Activated T-cell treated with anti-CD3 and anti-CD28 coated beads for 24 hours (primary cell): ENCODE results near the gene DCAF5.
"Not testable (repeated sequence)": the region's sequence is repeated elsewhere in the genome, so short reads cannot be mapped to it uniquely, and the experiment has no call there.

Source experiments
- DNase-seq: peaks from one replicate; pipeline ENCODE4 v3.0.0-alpha.2; 2020; ENCODE audit warnings: low read depth

DCAF5 gene

DNA sequence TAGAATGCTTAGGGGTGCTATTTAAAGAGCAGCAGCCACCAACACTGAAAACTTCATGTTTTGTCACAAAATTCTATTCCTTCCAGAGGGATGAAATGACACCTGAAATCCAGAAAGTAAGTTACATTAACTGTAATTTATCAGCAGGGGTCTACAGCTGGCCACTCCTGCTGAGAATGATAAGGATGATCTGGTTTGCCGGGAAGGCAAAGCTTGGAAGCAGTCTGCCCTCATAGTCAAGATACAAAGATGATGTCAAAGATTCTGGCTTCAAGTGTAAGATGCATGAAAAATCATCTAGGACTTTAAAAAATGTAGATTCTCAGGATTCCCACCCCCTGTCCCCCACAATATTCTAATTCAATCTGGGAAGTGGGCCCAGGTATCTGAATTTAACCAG, 58.4 kb downstream of the DCAF5 start:
- DNase-seq = no peak

DNA sequence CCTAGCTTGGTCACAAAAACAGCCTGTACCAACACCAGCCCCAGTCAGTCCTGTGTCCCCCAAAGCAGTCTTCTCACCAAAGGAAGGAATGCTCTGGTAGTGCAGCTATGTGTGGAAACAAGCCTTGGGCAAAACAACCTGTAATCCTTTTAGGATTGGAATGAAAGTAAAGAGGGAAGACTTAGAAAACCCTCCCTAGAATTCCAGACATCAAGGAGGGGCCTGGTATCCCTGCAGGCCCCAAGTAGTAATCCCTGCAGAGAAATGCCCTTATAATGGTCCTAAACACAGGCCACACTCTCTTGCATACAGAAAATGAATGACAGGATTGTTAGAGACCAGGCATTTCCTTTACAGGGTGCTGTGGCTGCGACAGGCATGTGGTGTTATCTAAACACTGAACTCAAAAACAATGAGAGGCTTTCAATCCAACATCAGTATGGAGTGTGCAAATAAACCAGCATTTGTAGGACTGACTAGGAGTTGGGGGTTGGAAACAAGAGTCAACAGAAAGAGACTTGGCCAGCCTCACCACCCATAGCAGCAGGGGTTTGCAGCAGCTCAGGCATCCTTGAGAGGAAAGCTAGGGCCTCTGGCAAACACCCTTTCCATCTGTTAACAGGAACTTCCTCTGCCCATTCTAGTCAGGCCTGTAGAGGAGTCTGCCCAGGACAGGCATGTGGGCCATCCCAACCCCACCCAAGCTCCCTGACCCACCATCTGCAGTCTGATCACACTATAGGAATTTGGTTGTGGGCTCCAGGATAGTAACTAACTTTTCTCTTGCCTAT, 59.1 kb downstream of the DCAF5 start:
- no peak for DNase-seq

DNA sequence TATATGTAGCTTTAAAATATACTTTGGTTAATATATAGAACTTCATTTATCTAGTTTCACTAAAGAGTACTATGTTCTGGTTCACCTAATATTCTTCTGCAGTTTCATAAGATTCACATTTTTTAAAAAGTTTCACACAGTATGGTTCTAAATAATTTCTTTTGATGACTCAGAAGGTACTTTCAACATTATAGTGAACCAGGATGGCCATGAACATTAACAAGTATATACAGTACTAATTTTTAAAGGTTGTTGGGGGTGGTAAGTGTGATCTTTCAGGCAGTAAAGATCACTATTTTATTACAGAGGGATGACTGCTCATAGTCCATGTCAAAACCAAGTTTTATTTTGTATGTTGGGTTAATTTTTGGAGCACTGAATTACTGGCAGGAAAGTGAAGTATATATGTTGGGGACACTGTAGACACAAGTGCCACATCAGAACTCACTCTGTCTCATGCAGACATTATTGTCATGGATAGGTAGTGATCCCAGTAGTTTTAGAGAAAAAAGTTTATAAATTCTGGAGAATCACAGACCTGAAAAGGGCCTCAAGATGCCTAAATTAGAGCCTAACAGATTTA, 60.0 kb downstream of the DCAF5 start:
- no peak for DNase-seq

GRCh38 chr14:69091695-69092094, 61.2 kb downstream of the DCAF5 start:
- no peak for DNase-seq

DNA sequence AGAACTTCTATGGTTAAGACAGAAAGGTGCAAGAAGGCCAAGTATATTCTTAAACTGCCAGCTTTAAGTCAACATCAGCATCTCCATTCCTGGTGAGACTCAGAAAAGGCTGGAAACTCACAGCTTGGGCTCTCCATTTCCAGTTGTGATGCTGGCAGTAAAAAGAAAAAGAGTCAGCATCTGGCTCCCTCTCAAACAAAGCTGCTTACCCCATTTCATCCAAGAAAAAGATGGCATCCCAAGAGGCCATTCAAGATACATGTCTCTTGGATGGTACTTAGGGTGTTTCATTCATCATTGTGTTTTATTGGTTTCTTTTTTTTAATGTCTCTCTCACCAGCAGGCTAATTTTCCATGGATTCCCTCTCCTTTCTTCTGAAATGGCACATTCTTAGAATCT, 61.9 kb downstream of the DCAF5 start:
- no peak for DNase-seq

DNA sequence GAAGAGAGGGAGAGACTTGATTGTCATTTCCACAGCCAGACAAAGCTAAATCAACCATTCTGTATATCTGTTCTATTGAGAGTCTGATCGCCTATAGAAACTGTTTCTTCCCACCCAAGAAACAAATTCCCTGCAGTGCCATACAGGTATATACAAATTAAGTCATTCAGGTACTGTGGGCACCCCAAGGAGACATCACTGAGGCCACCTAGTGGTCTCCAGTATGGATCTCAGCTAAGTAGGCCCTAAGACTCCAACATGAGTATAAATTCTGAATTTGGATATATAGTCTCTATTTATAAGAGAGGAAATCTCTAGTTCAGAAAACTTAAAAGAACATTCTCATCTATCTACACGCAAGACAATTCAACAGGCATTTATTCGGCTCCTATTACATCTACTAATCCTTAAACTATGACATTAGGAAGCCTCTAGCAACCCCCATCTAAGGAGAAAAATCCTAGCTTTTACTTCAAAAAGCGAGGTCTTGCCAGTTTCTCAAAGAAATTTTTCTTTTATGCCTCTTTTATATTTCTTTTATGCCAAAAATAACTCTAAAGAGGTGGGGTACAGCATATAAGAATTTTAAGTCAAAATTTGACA, 62.6 kb downstream of the DCAF5 start:
- peak; percentile 11 for DNase-seq

- DNase-seq = no peak
Observed at GRCh38 chr14:69089046-69089445, 63.9 kb downstream of the DCAF5 start.

DNA sequence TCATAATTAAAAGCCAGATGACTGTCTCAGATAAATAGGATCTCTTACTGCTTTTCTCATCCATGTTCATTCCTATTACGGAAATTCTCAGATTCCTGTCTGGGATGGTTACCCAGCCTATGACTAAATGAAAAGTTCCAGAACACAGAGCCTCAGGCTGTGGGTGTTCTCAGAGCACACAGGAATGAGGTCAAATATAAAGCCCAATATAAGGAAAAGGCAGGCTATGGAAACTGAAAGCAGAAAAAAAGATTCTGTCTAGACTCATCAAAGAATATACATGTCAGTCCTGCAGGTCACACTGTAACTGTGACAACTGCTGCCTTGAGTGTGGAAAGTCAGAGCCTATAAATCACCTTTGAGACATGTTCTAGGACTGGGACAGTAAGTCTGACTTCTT, 64.3 kb downstream of the DCAF5 start:
- no peak for DNase-seq

DNA sequence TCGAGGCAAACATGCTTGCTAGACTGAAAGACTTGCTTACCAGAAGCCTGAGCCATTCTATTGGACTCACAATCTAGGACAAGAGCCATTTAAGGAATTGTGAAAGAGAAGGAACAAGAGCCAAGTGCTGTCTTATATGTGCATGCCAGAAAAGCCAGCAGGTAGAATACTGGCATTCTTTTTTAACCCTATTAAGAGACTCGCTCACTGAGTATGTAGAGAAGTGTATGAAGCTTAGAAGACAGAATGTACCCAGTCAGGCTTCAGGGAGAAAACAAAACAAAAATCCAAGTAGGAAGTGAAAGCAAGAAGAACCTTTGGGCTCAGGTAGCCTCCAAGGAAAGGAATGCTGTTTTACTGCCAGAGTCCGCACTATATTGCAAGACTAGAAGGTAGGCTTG, 65.9 kb downstream of the DCAF5 start:
- DNase-seq = no peak

DNA sequence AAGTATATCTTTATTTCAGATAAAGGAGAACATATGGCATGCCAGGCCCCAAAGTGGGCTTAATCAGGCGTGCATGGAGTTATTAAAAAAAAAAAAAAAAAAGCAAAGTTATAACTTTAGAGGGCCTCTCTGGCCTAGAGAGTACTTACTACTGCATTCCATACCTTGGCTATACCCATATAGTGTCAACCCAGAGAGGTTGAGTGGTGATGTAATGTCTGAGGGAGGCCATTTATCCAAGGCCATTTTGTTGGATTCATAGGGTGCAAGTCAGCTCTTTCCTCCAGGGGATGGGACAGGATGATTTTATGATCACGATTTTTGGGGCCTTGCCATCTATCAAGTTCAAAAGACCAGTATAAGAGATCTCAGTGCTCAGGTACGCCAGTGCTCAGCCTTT, 66.4 kb downstream of the DCAF5 start:
- no peak for DNase-seq

DNA sequence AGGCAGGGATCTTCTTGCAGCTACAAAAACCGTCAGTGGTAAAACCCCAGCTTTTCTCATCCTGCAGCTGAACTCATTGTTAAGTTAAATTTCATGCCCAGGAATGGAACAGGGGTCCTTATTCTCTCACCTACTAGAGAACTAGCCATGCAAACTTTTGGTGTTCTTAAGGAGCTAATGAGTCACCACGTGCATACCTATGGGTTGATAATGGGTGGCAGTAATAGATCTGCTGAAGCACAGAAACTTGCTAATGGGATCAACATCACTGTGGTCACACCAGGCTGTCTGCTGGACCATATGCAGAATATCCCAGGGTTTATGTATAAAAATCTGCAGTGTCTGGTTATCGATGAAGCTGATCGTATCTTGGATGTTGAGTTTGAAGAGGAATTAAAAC, 68.9 kb downstream of the DCAF5 start:
- DNase-seq = no peak

DNA sequence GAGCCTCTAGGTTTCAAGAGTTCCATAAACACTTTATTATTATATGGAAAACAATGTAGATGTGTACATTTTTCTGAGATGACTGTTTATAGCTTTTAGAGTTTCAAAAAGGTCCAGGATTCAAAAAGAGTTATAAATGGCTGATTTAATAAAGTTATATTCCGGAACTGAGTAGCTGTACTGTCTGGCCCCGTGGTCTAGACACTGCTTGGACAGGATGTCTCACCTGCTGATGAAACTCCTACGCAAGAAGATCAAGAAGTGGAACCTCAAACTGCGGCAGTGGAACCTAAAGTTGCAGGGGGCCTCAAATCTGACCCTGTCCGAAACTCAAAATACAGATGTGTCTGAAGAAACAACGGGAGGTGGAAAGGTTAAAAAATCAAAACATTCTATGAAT, 69.7 kb downstream of the DCAF5 start:
- DNase-seq = no peak

- no peak for DNase-seq
Observed at GRCh38 chr14:69081271-69081670, 71.6 kb downstream of the DCAF5 start.

DNA sequence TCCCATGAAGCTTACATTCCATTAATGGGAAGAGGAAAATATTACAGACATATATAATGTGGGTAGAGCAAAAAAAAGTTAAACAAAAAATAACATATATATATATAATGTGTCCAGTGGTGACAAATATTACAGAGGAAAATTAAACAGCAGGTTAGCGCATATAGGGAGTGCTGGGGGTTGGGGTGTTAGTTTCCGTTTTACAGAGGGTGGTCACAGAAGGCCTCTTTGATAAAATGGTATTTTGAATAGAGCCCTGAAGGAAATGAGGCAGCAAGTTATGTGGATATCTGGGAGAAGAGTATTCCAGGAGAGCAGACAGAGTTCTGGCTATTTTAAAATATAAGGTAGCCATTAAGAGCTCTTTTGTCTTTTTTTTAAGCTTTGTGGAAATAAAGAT, 73.2 kb downstream of the DCAF5 start:
- DNase-seq = no peak

DNA sequence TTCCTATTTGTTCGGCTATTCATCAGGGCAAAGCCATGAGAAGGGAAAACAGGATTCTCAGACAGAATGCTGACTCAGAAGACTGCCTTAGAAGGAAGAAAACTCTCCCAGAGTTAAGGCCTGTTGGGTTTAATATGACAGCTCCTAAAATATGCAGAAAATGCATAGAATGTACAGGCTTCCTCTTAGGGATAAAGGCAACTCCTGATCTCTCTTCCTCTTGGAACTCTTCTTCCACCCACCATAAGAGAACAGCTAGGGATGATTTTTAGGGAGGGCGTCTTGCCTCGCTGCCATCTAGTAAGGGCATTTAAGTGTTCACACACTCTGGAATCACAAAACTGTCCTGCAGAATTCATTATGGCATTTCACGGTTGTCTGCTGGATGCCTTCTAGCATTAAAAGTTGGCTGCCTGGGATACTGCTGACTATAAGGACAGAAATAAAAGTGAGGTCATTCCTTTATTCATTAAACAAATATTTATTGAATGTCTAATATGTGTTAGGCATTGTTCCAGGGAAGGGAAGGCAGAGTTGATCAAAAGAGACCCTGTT, 73.7 kb downstream of the DCAF5 start:
- DNase-seq = no peak

GRCh38 chr14:69077841-69078240, 75.1 kb downstream of the DCAF5 start:
- DNase-seq = no peak

- DNase-seq = not testable (repeated sequence)
Observed at GRCh38 chr14:69077185-69077584, 75.7 kb downstream of the DCAF5 start.

- no peak for DNase-seq
Observed at GRCh38 chr14:69076341-69076740, 76.6 kb downstream of the DCAF5 start.

GRCh38 chr14:69073915-69074314, 79.0 kb downstream of the DCAF5 start:
- DNase-seq = no peak

GRCh38 chr14:69073429-69073828, 79.5 kb downstream of the DCAF5 start:
- DNase-seq = no peak

GRCh38 chr14:69072584-69072983, 80.3 kb downstream of the DCAF5 start:
- DNase-seq = no peak

DNA sequence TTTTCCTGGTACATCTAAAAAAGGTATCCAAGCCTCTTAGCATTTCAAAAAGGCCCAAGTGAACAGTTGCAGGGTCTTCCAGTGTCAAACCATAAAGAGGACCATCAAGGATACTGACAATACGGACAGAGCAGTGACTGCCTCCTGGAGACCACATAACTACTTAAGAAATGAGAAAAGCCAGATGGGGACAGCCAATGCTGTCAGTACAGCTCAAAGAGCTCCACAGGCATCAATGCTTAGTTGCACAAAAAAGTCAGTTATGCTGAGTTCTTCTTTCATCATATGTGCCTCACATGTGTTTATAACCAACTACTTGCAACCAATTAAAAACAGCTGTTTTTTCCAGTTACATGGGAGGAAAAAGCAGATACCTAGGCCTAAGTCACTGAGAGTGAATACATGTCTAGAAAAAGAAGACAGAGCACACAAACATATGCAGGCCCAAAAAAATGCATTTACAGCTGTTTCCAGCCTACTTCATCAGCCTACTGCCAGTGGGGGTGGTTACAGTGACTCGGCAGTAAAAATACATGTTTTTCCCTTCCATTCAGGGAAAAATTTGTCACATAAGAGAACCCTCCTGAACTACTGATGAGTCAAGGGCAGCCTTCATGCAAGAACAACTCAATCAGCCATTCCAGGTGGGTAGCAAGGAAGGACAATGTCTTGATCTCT, 84.0 kb downstream of the DCAF5 start:
- no peak for DNase-seq
